Measurements from ENCODE around the gene PRPF19. TPM values are rescaled to one million over a fixed set of nuclear protein-coding genes. Genes with fewer than 3 reads are reported as not detected.

The PRPF19 gene
- total and polyA plus RNA-seq, 2 of the 13 experiments (the other 11 are each of a cell fraction or from before 2014, with no cell fraction given): 27.4 to 91.1 TPM

GRCh38 chr11:60913793-60914632 is 7.6 kb upstream of the PRPF19 start, which contains the start of gene TMEM109 (continued):
- TF ChIP-seq, protein P1, sequence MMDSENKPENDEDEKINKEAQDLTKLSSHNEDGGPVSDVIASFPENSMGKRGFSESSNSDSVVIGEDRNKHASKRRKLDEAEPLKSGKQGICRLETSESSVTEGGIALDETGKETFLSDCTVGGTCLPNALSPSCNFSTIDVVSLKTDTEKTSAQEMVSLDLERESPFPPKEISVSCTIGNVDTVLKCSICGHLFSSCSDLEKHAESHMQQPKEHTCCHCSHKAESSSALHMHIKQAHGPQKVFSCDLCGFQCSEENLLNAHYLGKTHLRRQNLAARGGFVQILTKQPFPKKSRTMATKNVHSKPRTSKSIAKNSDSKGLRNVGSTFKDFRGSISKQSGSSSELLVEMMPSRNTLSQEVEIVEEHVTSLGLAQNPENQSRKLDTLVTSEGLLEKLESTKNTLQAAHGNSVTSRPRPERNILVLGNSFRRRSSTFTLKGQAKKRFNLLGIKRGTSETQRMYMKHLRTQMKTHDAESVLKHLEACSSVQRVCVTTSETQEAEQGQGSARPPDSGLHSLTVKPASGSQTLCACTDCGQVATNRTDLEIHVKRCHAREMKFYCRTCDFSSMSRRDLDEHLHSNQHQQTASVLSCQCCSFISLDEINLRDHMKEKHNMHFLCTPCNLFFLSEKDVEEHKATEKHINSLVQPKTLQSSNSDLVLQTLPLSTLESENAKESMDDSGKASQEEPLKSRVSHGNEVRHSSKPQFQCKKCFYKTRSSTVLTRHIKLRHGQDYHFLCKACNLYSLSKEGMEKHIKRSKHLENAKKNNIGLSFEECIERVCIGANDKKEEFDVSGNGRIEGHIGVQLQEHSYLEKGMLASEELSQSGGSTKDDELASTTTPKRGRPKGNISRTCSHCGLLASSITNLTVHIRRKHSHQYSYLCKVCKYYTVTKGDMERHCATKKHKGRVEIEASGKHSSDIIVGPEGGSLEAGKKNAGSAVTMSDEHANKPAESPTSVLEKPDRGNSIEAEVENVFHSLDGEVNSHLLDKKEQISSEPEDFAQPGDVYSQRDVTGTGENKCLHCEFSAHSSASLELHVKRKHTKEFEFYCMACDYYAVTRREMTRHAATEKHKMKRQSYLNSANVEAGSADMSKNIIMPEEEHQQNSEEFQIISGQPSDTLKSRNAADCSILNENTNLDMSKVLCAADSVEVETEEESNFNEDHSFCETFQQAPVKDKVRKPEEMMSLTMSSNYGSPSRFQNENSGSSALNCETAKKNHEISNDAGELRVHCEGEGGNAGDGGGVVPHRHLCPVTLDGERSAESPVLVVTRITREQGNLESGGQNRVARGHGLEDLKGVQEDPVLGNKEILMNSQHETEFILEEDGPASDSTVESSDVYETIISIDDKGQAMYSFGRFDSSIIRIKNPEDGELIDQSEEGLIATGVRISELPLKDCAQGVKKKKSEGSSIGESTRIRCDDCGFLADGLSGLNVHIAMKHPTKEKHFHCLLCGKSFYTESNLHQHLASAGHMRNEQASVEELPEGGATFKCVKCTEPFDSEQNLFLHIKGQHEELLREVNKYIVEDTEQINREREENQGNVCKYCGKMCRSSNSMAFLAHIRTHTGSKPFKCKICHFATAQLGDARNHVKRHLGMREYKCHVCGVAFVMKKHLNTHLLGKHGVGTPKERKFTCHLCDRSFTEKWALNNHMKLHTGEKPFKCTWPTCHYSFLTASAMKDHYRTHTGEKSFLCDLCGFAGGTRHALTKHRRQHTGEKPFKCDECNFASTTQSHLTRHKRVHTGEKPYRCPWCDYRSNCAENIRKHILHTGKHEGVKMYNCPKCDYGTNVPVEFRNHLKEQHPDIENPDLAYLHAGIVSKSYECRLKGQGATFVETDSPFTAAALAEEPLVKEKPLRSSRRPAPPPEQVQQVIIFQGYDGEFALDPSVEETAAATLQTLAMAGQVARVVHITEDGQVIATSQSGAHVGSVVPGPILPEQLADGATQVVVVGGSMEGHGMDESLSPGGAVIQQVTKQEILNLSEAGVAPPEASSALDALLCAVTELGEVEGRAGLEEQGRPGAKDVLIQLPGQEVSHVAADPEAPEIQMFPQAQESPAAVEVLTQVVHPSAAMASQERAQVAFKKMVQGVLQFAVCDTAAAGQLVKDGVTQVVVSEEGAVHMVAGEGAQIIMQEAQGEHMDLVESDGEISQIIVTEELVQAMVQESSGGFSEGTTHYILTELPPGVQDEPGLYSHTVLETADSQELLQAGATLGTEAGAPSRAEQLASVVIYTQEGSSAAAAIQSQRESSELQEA (CRISPR knock-in tag; IDR thresholded peaks at IDR 0.05; ENCODE audit: not compliant biosample characterization): peak; percentile 33
- TF ChIP-seq NPAS2 (CRISPR knock-in tag; IDR thresholded peaks at IDR 0.05; ENCODE audit: borderline replicate concordance): no peak
- TF ChIP-seq ISX (CRISPR knock-in tag; conservative IDR thresholded peaks at IDR 0.05): no peak
- TF ChIP-seq SIX1 (CRISPR knock-in tag; IDR thresholded peaks at IDR 0.05; ENCODE audit: borderline replicate concordance): no peak
- no peak for TF ChIP-seq RFX5 (IDR thresholded peaks at IDR 0.05; ENCODE audit: low read depth, low read length)
- no peak for TF ChIP-seq PAF1 (CRISPR knock-in tag; IDR thresholded peaks at IDR 0.05)
- no peak for TF ChIP-seq KDM4B (CRISPR knock-in tag; IDR thresholded peaks at IDR 0.05)
- no peak for TF ChIP-seq FOXJ3 (CRISPR knock-in tag; IDR thresholded peaks at IDR 0.05; ENCODE audit: borderline replicate concordance)
- peak; percentile 65 for TF ChIP-seq RFXAP (CRISPR knock-in tag; IDR thresholded peaks at IDR 0.05; ENCODE audit: borderline replicate concordance)
- TF ChIP-seq, protein P2, sequence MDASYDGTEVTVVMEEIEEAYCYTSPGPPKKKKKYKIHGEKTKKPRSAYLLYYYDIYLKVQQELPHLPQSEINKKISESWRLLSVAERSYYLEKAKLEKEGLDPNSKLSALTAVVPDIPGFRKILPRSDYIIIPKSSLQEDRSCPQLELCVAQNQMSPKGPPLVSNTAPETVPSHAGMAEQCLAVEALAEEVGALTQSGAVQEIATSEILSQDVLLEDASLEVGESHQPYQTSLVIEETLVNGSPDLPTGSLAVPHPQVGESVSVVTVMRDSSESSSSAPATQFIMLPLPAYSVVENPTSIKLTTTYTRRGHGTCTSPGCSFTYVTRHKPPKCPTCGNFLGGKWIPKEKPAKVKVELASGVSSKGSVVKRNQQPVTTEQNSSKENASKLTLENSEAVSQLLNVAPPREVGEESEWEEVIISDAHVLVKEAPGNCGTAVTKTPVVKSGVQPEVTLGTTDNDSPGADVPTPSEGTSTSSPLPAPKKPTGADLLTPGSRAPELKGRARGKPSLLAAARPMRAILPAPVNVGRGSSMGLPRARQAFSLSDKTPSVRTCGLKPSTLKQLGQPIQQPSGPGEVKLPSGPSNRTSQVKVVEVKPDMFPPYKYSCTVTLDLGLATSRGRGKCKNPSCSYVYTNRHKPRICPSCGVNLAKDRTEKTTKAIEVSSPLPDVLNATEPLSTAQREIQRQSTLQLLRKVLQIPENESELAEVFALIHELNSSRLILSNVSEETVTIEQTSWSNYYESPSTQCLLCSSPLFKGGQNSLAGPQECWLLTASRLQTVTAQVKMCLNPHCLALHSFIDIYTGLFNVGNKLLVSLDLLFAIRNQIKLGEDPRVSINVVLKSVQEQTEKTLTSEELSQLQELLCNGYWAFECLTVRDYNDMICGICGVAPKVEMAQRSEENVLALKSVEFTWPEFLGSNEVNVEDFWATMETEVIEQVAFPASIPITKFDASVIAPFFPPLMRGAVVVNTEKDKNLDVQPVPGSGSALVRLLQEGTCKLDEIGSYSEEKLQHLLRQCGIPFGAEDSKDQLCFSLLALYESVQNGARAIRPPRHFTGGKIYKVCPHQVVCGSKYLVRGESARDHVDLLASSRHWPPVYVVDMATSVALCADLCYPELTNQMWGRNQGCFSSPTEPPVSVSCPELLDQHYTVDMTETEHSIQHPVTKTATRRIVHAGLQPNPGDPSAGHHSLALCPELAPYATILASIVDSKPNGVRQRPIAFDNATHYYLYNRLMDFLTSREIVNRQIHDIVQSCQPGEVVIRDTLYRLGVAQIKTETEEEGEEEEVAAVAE (CRISPR knock-in tag; IDR thresholded peaks at IDR 0.05; ENCODE audit: borderline replicate concordance): no peak
- no peak; the same call in 1 of the 2 replicates for TF ChIP-seq ZNF205 (CRISPR knock-in tag; IDR thresholded peaks at IDR 0.05)
- TF ChIP-seq GATAD2A (CRISPR knock-in tag; IDR thresholded peaks at IDR 0.05): no peak
- TF ChIP-seq RAD51 (IDR thresholded peaks at IDR 0.05; ENCODE audit: borderline replicate concordance): no peak
- 0 out of 2 replicates have a peak, but pooled peaks have one; percentile 52 for TF ChIP-seq HIVEP1 (CRISPR knock-in tag; IDR thresholded peaks at IDR 0.05)

Measured in HepG2 (cell line).